ENCODE data around the gene RAVER1.
A peak's percentile ranks its signal among the peaks of the same experiment; 100 is the strongest.

The RAVER1 gene

GRCh38 chr19:10317857-10318462 is 15.4 kb downstream of the RAVER1 start:
- no peak for DNase-seq

- DNase-seq: no peak
Measured at GRCh38 chr19:10317045-10317856, 16.1 kb downstream of the RAVER1 start.

- no peak for DNase-seq
Measured at GRCh38 chr19:10316229-10317044, 16.9 kb downstream of the RAVER1 start.

- DNase-seq: peak; percentile 84
Measured at GRCh38 chr19:10315335-10316214, 17.8 kb downstream of the RAVER1 start, which contains the start of gene FDX2. Gene FDX2 (minus strand): TSS chr19:10316015. CDS start chr19:10315996, 19 bp downstream.

- DNase-seq: no peak
Measured at GRCh38 chr19:10309423-10309822, 23.9 kb downstream of the RAVER1 start, which contains the start of gene ZGLP1. Gene ZGLP1 (minus strand): TSS chr19:10309815.

- DNase-seq: no peak
Measured at GRCh38 chr19:10306327-10306726, 27.0 kb downstream of the RAVER1 start.

- no peak for DNase-seq
Measured at GRCh38 chr19:10305139-10305806, 28.1 kb downstream of the RAVER1 start.

- no peak for DNase-seq
Measured at GRCh38 chr19:10299545-10300458, 33.5 kb downstream of the RAVER1 start.

- DNase-seq: no peak
Measured at GRCh38 chr19:10295847-10296591, 37.3 kb downstream of the RAVER1 start.

- DNase-seq: peak; percentile 46
Measured at GRCh38 chr19:10295305-10295846, 38.0 kb downstream of the RAVER1 start.

- peak; percentile 21 for DNase-seq
Measured at GRCh38 chr19:10294368-10294697, 39.0 kb downstream of the RAVER1 start.

- DNase-seq: peak; percentile 14
Measured at GRCh38 chr19:10293637-10294367, 39.5 kb downstream of the RAVER1 start.

GRCh38 chr19:10292789-10293636 is 40.3 kb downstream of the RAVER1 start:
- peak; percentile 8 for DNase-seq

GRCh38 chr19:10292206-10292788 is 41.0 kb downstream of the RAVER1 start:
- peak; percentile 71 for DNase-seq

GRCh38 chr19:10291554-10292205 is 41.6 kb downstream of the RAVER1 start:
- peak; percentile 55 for DNase-seq

- DNase-seq: peak; percentile 59
Measured at GRCh38 chr19:10290876-10291553, 42.3 kb downstream of the RAVER1 start.

Data from retina (tissue), 1 donor.